NCI-H2081 treated with DMSO at 0.1 percent for 48 hours (cell line): ENCODE data around the gene HAUS7.

Experiments
- DNase-seq: peaks from one replicate; lab custom pipeline; 2025; lab: John Stamatoyannopoulos, UW

HAUS7 gene

GRCh38 chrX:153470411-153471363 lies at the start of gene HAUS7:
Gene HAUS7 (minus strand): TSS chrX:153470576. CDS start chrX:153470557, 19 bp downstream.
- DNase-seq, result peak; percentile 39

- DNase-seq, result no peak
These were observed 49.4 kb upstream of the HAUS7 start for GRCh38 chrX:153519569-153520286.

- DNase-seq, result no peak
These were observed 47.8 kb upstream of the HAUS7 start for GRCh38 chrX:153517946-153518834.

GRCh38 chrX:153517423-153517822 lies 47.0 kb upstream of the HAUS7 start, which contains the start of gene ATP2B3:
Gene ATP2B3 (plus strand): TSS chrX:153517642. CDS start chrX:153536248, 18,606 bp downstream.
- DNase-seq, result no peak

- no peak for DNase-seq
These were observed 45.7 kb upstream of the HAUS7 start for GRCh38 chrX:153516073-153516472.

- no peak for DNase-seq
These were observed 45.1 kb upstream of the HAUS7 start for GRCh38 chrX:153515435-153515834.

- DNase-seq, result no peak
These were observed 43.9 kb upstream of the HAUS7 start for GRCh38 chrX:153514259-153514658.

- DNase-seq, result no peak
These were observed 42.9 kb upstream of the HAUS7 start for GRCh38 chrX:153513265-153513664.

- DNase-seq, result no peak
These were observed 42.1 kb upstream of the HAUS7 start for GRCh38 chrX:153512501-153512893.

- DNase-seq, result no peak
These were observed 41.6 kb upstream of the HAUS7 start for GRCh38 chrX:153511784-153512500.

GRCh38 chrX:153510383-153510782 lies 40.0 kb upstream of the HAUS7 start:
- no peak for DNase-seq

- DNase-seq, result no peak
These were observed 39.2 kb upstream of the HAUS7 start for GRCh38 chrX:153509592-153509991.

- DNase-seq, result peak; percentile 11
These were observed 37.3 kb upstream of the HAUS7 start for GRCh38 chrX:153507484-153508178.

- DNase-seq, result no peak
These were observed 35.0 kb upstream of the HAUS7 start for GRCh38 chrX:153505361-153505760.

GRCh38 chrX:153504445-153505016 lies 34.2 kb upstream of the HAUS7 start:
- no peak for DNase-seq

- DNase-seq, result no peak
These were observed 32.4 kb upstream of the HAUS7 start for GRCh38 chrX:153502796-153503195.

- no peak for DNase-seq
These were observed 31.8 kb upstream of the HAUS7 start for GRCh38 chrX:153502131-153502530.

- DNase-seq, result no peak
These were observed 31.2 kb upstream of the HAUS7 start for GRCh38 chrX:153501530-153501929.

- no peak for DNase-seq
These were observed 30.4 kb upstream of the HAUS7 start for GRCh38 chrX:153500676-153501280.

GRCh38 chrX:153499876-153500275 lies 29.5 kb upstream of the HAUS7 start:
- no peak for DNase-seq
